Activated CD8-positive, alpha-beta T cell treated with anti-CD3 and anti-CD28 coated beads for 36 hours (primary cell): ENCODE measurements around the gene SHH. TPM values are rescaled to one million over a fixed set of nuclear protein-coding genes. Genes with fewer than 3 reads are reported as not detected.
A peak's percentile ranks its signal among the peaks of the same experiment; 100 is the strongest.

ENCODE experiments used
- ATAC-seq: fragments of 200-7000 bp; cut with Tn5 transposase; one replicate; pipeline ENCODE4 v1.10.0; 2021; ENCODE audit warnings: mild to moderate bottlenecking, moderate library complexity
- CTCF ChIA-PET: fragments of 350-600 bp; sonication (Branson Sonifier 250); formaldehyde crosslinking; loops from one replicate; lab custom pipeline; 2021; ENCODE audit warnings: antibody characterized with exemption; lab: Charles Lee
- POLR2A ChIA-PET: fragments of 350-600 bp; sonication (Branson Sonifier 250); formaldehyde crosslinking; loops from one replicate; lab custom pipeline; 2021; ENCODE audit warnings: antibody characterized with exemption; lab: Charles Lee
- DNase-seq: peaks from one replicate; pipeline ENCODE4 v3.0.0-alpha.2; 2020
- H3K27ac Mint-ChIP-seq: one replicate; pipeline ENCODE4 v1.8.0; 2021; ENCODE audit warnings: mild to moderate bottlenecking, mixed read lengths
- H3K27me3 Mint-ChIP-seq: one replicate; pipeline ENCODE4 v1.8.0; 2021; ENCODE audit warnings: mixed read lengths
- H3K36me3 Mint-ChIP-seq: one replicate; pipeline ENCODE4 v1.8.0; 2021; ENCODE audit warnings: low read depth, mixed read lengths
- H3K4me1 Mint-ChIP-seq: one replicate; pipeline ENCODE4 v1.8.0; 2021; ENCODE audit warnings: low read depth, mixed read lengths
- H3K4me3 Mint-ChIP-seq: one replicate; pipeline ENCODE4 v1.8.0; 2021; ENCODE audit warnings: mild to moderate bottlenecking, moderate library complexity, mixed read lengths
- H3K9me3 Mint-ChIP-seq: one replicate; pipeline ENCODE4 v1.8.0; 2021; ENCODE audit warnings: mixed read lengths
- intact Hi-C: fragments of 100-400 bp; cut with micrococcal nuclease; formaldehyde crosslinking; loops from one replicate; pipeline ENCODE4 v1.10.0; 2022
- total RNA-seq, 2 experiments: library from RNA; stranded (reverse); gene quantifications; one replicate each; pipeline ENCODE4 v1.2.3, GENCODE V29; 2021
- TF ChIP-seq, protein P1 (sequence below): fragments of 200-600 bp; IDR thresholded peaks from one replicate; pipeline ENCODE4 v1.8.0; 2022; ENCODE audit warnings: antibody characterized with exemption, mild to moderate bottlenecking

The SHH gene
- total RNA-seq, 2 experiments from 2014 or later, result not detected

DNA sequence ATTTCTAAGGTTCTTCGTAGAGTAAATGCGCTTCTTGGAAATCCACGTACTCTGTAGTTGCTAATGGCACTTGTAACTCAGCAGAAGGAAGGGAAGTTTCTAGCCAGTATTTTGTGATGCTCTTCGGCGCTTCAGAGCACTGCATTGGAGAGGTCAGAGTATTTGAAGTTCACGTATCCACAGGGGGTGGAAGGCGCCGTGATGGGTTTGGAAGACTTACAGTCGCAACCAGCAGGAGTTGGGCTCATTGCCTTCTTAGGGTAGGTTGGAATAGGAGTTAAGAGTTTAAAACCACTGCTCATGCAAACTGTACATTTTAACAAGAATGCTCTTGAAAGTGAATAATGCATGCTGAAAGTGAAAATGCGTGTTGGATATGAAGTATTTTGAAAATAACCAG is 49.1 kb downstream of the SHH start:
- Mint-ChIP-seq H3K27me3 (no peaks in the 10 kb centered on the region), H3K9me3 (no peaks in the 10 kb centered on the region), H3K36me3 (peaks cover 58% of the 10 kb centered on the region), H3K4me3 (peak overlapping the region; percentile 69), H3K27ac (peak overlapping the region; percentile 95), H3K4me1 (peaks cover 60% of the 10 kb centered on the region)
- TF ChIP-seq, protein P1, sequence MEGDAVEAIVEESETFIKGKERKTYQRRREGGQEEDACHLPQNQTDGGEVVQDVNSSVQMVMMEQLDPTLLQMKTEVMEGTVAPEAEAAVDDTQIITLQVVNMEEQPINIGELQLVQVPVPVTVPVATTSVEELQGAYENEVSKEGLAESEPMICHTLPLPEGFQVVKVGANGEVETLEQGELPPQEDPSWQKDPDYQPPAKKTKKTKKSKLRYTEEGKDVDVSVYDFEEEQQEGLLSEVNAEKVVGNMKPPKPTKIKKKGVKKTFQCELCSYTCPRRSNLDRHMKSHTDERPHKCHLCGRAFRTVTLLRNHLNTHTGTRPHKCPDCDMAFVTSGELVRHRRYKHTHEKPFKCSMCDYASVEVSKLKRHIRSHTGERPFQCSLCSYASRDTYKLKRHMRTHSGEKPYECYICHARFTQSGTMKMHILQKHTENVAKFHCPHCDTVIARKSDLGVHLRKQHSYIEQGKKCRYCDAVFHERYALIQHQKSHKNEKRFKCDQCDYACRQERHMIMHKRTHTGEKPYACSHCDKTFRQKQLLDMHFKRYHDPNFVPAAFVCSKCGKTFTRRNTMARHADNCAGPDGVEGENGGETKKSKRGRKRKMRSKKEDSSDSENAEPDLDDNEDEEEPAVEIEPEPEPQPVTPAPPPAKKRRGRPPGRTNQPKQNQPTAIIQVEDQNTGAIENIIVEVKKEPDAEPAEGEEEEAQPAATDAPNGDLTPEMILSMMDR, result no peak
- DNase-seq (no peak), ATAC-seq (no peak)
- CTCF ChIA-PET, result interaction anchor here (1.2 to 2.6 kb wide), 4 partner anchors 12 to 384 kb away, joined by 4 to 17 read pairs (median 6); no protein-coding TSS in a partner anchor
- intact Hi-C loops, result loop anchor here (10.0 kb wide), 1 partner anchor 118 kb away; the partner anchor contains the start of gene RBM33
- POLR2A ChIA-PET, result interaction anchor here (0.8 to 2.7 kb wide), 4 partner anchors 9 to 164 kb away, joined by 3 to 17 read pairs (median 6); partner anchors contain the start of gene RBM33

DNA sequence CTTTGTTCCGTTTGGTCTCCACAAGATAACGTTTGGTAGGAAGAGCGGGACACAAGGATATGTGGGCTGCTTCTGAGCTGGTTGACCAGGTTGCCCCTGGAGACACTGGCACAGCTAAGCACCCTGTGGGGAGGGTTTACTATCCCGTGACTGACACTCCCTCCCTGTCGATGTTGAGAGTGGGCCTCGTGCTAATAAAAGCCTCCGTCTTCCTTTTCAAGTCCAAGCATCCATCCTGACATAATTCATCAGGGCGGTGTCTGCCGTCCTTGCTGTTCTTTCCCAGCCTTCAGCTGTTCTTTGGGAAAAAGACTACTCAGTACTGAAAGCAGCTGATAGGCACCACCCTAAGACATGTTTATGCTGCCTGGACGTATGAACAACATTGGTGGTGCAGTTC is 49.6 kb downstream of the SHH start:
- H3K4me3 Mint-ChIP-seq, result peak overlapping the region; percentile 69
- peak overlapping the region; percentile 95 for H3K27ac Mint-ChIP-seq
- ChIA-PET CTCF (interaction anchor here (1.2 to 2.6 kb wide), 3 partner anchors 11 to 163 kb away, joined by 4 to 17 read pairs (median 5); no protein-coding TSS in a partner anchor), POLR2A (interaction anchor here (1.3 to 2.7 kb wide), 2 partner anchors 9 to 163 kb away, joined by 3 to 17 read pairs; no protein-coding TSS in a partner anchor)
- TF ChIP-seq, protein P1, result no peak
- peaks cover 60% of the 10 kb centered on the region for H3K4me1 Mint-ChIP-seq
- H3K9me3 Mint-ChIP-seq, result no peaks in the 10 kb centered on the region
- peaks cover 58% of the 10 kb centered on the region for H3K36me3 Mint-ChIP-seq
- no peak for DNase-seq
- H3K27me3 Mint-ChIP-seq, result no peaks in the 10 kb centered on the region
- intact Hi-C loops, result loop anchor here (10.0 kb wide), 1 partner anchor 118 kb away; the partner anchor contains the start of gene RBM33
- ATAC-seq, result no peak

DNA sequence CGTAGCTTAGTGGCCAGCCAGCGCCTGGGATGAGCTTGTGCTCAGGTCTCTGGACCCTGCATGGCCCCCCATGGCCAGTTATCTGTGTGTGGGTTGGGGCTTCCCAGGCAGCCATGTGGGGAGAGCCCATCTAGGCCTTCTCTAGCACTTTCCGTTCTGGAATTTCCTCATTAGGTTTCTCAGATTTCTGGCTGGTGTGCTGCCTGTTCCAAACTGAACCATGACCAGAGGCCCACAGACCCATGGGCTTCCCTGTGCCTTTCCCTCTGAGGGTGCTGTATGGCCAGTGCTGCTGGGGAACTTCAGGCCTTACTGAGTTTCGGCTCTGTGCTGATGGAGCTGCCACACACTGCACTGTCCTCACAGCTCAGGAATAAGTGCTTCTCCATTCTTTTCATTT is 50.2 kb downstream of the SHH start:
- Mint-ChIP-seq H3K27me3 (no peaks in the 10 kb centered on the region), H3K9me3 (no peaks in the 10 kb centered on the region), H3K4me3 (no peak overlapping the region), H3K36me3 (peaks cover 59% of the 10 kb centered on the region), H3K27ac (peak overlapping the region; percentile 95), H3K4me1 (peaks cover 59% of the 10 kb centered on the region)
- POLR2A ChIA-PET, result interaction anchor here (0.9 kb wide), 1 partner anchor 51 kb away, joined by 3 read pairs; no protein-coding TSS in a partner anchor
- DNase-seq (no peak), ATAC-seq (no peak)
- intact Hi-C loops, result loop anchor here (10.0 kb wide), 1 partner anchor 117 kb away; the partner anchor contains the start of gene RBM33
- TF ChIP-seq, protein P1, result no peak
- CTCF ChIA-PET, result interaction anchor here (1.2 to 2.6 kb wide), 3 partner anchors 11 to 163 kb away, joined by 4 to 17 read pairs (median 5); no protein-coding TSS in a partner anchor

DNA sequence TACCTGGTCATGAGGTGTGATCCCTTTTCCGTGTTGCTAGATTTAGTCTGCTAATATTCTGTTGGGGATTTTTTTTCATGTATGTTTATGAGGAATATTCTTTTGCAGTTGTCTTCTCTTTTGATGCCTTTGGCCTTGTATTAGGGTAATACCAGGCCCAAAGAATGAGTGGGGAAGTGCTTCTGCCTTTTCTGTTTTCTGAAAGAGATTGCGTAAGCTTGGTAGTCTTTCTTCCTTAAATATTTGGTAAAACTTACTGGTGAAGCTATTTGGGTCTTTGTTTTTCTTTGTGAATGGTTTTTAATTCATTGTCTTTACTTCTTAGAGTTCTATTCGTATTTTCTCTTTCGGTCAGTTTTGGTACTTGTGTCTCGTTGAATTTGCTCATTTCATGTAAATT is 51.1 kb downstream of the SHH start:
- H3K27me3 Mint-ChIP-seq, result no peaks in the 10 kb centered on the region
- intact Hi-C loops, result loop anchor here (10.0 kb wide), 1 partner anchor 116 kb away; the partner anchor contains the start of gene RBM33
- CTCF ChIA-PET, result interaction anchor here (2.6 kb wide), 1 partner anchor 162 kb away, joined by 17 read pairs; no protein-coding TSS in a partner anchor
- DNase-seq (no peak), ATAC-seq (no peak)
- H3K9me3 Mint-ChIP-seq, result no peaks in the 10 kb centered on the region
- POLR2A ChIA-PET, result interaction anchor here (0.9 kb wide), 1 partner anchor 50 kb away, joined by 3 read pairs; no protein-coding TSS in a partner anchor
- TF ChIP-seq, protein P1, result no peak
- peaks cover 66% of the 10 kb centered on the region for H3K36me3 Mint-ChIP-seq
- no peak overlapping the region for H3K4me3 Mint-ChIP-seq
- H3K27ac Mint-ChIP-seq, result peak overlapping the region; percentile 58
- peaks cover 68% of the 10 kb centered on the region for H3K4me1 Mint-ChIP-seq
